Breast epithelium (tissue), 4 donors: ENCODE data around the gene CRYZL1. TPM values are rescaled to one million over a fixed set of nuclear protein-coding genes. Genes with fewer than 3 reads are reported as not detected.

Experiments
- DNase-seq, 2 donors: peaks; one replicate each; pipeline ENCODE4 v3.0.0-alpha.2; 2019; ENCODE audit warnings: low spot score in 2 of 2
- H3K27ac ChIP-seq, 2 donors: fragments of 200-600 bp; sonication (generic) in 1 of 2; one replicate each; pipeline ENCODE4 v1.5.1; 2016 to 2019; ENCODE audit warnings: mild to moderate bottlenecking in 1 of 2
- H3K27me3 ChIP-seq, 2 donors: fragments of 200-600 bp; sonication (generic) in 1 of 2; one replicate each; pipeline versions ENCODE4 v1.5.1 to v1.6.0; 2017 to 2019; ENCODE audit warnings: control low read depth in 1 of 2, mild to moderate bottlenecking in 1 of 2
- H3K36me3 ChIP-seq: fragments of 200-600 bp; one replicate; pipeline ENCODE4 v1.5.1; 2019
- H3K4me1 ChIP-seq, 2 donors: fragments of 200-600 bp; sonication (generic); one replicate each; pipeline ENCODE4 v1.5.1; 2016 to 2019; ENCODE audit warnings: control low read depth in 1 of 2
- H3K4me3 ChIP-seq, 3 donors: fragments of 200-600 bp; sonication (generic); 1 replicate in 2 of 3; 2 replicates in 1 of 3; pipeline ENCODE4 v1.5.1; 2016 to 2019; ENCODE audit warnings: mild to moderate bottlenecking in 3 of 3, moderate library complexity in 2 of 3
- H3K9me3 ChIP-seq, 2 donors: fragments of 200-600 bp; sonication (generic) in 1 of 2; one replicate each; pipeline ENCODE4 v1.5.1; 2016 to 2019; ENCODE audit warnings: control low read depth in 1 of 2
- POLR2A ChIP-seq: fragments of 450-650 bp; IDR thresholded peaks from one replicate; pipeline ENCODE4 v1.6.1; 2016; ENCODE audit warnings: antibody characterized with exemption, mild to moderate bottlenecking, moderate library complexity
- POLR2AphosphoS5 ChIP-seq, 3 donors: sonication (generic); formaldehyde crosslinking; IDR thresholded peaks; one replicate each; pipeline ENCODE4 v1.6.1; 2017; ENCODE audit warnings: antibody characterized with exemption in 3 of 3
- intact Hi-C: fragments of 100-400 bp; cut with DNase I; formaldehyde crosslinking; loops from one replicate; pipeline ENCODE4 v1.15.1; 2023; ENCODE audit warnings: low total_unique reads
- total RNA-seq, 3 donors: library from RNA; depleted of rRNA; stranded (reverse); fragments of >200 nt; gene quantifications; one replicate each; pipeline ENCODE4 v1.1.0, GENCODE V29; 2016
- TF ChIP-seq, protein P1 (sequence below), 3 donors: fragments of 450-650 bp; IDR thresholded peaks; one replicate each; pipeline ENCODE4 v1.5.1; 2016 to 2017; ENCODE audit warnings: antibody characterized with exemption in 3 of 3, mild to moderate bottlenecking in 3 of 3, moderate library complexity in 3 of 3

Gene CRYZL1
- total RNA-seq, 3 donors from 2014 or later: 24.9 to 49.4 (median 47.6) TPM

DNA sequence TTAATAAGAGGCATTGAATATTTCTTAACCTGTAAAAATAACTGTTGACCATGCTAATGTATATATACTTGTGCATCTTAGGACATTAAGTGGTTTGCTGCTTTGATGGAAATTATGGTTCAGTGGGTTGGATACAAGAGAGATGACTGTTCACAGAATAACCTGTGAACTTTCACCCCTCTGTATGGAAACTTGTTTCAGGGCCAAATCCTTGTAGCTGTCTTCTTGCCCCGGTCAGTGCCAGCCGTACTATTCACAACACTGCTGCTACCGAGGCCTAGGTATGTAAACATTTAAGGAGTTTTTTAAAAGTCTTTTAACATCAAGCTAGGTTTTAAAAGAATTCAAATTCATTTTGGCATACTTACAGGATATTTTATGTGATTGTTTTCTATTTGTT lies 69.2 kb downstream of the CRYZL1 start:
- H3K4me1 ChIP-seq: no peaks in the 10 kb centered on the region
- peaks cover 14% of the 10 kb centered on the region for H3K36me3 ChIP-seq
- H3K9me3 ChIP-seq: no peaks in the 10 kb centered on the region
- no peak overlapping the region for H3K4me3 ChIP-seq
- TF ChIP-seq, protein P1, sequence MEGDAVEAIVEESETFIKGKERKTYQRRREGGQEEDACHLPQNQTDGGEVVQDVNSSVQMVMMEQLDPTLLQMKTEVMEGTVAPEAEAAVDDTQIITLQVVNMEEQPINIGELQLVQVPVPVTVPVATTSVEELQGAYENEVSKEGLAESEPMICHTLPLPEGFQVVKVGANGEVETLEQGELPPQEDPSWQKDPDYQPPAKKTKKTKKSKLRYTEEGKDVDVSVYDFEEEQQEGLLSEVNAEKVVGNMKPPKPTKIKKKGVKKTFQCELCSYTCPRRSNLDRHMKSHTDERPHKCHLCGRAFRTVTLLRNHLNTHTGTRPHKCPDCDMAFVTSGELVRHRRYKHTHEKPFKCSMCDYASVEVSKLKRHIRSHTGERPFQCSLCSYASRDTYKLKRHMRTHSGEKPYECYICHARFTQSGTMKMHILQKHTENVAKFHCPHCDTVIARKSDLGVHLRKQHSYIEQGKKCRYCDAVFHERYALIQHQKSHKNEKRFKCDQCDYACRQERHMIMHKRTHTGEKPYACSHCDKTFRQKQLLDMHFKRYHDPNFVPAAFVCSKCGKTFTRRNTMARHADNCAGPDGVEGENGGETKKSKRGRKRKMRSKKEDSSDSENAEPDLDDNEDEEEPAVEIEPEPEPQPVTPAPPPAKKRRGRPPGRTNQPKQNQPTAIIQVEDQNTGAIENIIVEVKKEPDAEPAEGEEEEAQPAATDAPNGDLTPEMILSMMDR (IDR thresholded peaks at IDR 0.05): no peak
- TF ChIP-seq POLR2AphosphoS5 (IDR thresholded peaks at IDR 0.05): no peak
- no peak for TF ChIP-seq POLR2A
- DNase-seq: no peak
- no peaks in the 10 kb centered on the region for H3K27me3 ChIP-seq
- H3K27ac ChIP-seq: no peak overlapping the region
- intact Hi-C loops: no loop called here

DNA sequence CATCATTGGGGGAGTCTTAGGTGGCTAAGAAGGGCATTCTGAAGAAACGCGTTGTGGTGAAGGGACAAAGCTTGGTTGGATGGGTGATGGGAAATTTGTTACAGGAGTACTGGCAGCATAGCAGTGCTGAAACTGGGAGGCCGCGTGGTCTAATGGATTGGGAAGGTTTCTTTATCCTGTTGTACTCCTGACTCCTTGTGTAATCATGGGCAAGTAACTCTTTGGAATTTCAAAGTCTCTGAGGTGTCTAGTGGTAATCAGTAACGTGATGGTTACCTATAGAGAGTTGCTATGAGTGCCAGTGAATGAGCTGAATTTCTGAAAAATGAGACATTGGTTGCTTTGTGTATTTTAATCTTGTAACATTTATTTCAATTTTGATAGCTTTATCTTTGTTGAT lies 71.5 kb downstream of the CRYZL1 start:
- TF ChIP-seq POLR2A (no peak), POLR2AphosphoS5 (IDR thresholded peaks at IDR 0.05) (no peak)
- TF ChIP-seq, protein P1 (IDR thresholded peaks at IDR 0.05): no peak
- intact Hi-C loops: no loop called here
- Histone ChIP-seq H3K27me3 (no peaks in the 10 kb centered on the region), H3K4me3 (no peak overlapping the region), H3K27ac (no peak overlapping the region), H3K9me3 (no peaks in the 10 kb centered on the region), H3K36me3 (peaks cover 14% of the 10 kb centered on the region), H3K4me1 (no peaks in the 10 kb centered on the region)
- no peak for DNase-seq

DNA sequence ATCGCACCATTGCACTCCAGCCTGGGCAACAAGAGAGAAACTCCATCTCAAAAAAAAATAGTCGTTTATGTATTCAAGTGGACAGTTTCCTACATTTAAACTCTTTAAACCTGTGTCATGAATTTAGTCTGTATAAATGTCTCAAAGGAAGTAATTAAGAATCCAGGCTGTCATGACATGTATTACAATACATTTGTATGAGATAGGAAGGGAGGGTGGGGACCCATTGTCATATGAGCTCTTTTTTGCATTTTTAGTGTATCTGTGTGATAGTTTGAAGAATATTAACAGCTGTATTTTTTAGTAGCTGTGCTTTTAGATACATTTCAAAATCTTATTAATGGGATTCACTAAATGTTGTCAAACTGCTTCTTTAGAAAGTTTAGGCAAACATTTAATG lies 73.1 kb downstream of the CRYZL1 start:
- intact Hi-C loops: no loop called here
- Histone ChIP-seq H3K4me3 (no peak overlapping the region), H3K27me3 (no peaks in the 10 kb centered on the region), H3K27ac (no peak overlapping the region), H3K9me3 (no peaks in the 10 kb centered on the region), H3K4me1 (no peaks in the 10 kb centered on the region), H3K36me3 (peaks cover 14% of the 10 kb centered on the region)
- TF ChIP-seq, protein P1 (IDR thresholded peaks at IDR 0.05): no peak
- no peak for TF ChIP-seq POLR2A
- TF ChIP-seq POLR2AphosphoS5 (IDR thresholded peaks at IDR 0.05): no peak
- no peak for DNase-seq

DNA sequence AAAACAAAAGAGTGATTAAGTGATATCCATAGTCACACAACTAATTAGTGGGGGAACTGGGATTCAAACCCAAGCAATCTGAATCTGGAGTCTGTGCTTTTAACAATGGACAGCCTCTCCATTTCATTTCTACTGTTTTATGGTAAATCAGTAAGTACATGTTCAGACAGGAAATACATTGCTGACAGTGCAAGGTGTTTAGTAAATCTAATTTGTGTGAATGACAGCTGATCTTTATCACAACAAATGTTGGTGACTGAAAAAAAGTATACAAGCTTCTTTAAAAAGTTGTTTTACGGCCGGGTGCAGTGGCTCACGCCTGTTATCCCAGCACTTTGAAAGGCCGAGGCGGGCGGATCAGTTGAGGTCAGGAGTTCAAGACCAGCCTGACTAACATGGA lies 73.6 kb downstream of the CRYZL1 start:
- Histone ChIP-seq H3K4me3 (no peak overlapping the region), H3K27ac (no peak overlapping the region), H3K36me3 (peaks cover 14% of the 10 kb centered on the region), H3K9me3 (no peaks in the 10 kb centered on the region), H3K4me1 (no peaks in the 10 kb centered on the region), H3K27me3 (no peaks in the 10 kb centered on the region)
- intact Hi-C loops: no loop called here
- no peak for DNase-seq
- TF ChIP-seq POLR2A: no peak
- TF ChIP-seq, protein P1 (IDR thresholded peaks at IDR 0.05): no peak
- TF ChIP-seq POLR2AphosphoS5 (IDR thresholded peaks at IDR 0.05): no peak

DNA sequence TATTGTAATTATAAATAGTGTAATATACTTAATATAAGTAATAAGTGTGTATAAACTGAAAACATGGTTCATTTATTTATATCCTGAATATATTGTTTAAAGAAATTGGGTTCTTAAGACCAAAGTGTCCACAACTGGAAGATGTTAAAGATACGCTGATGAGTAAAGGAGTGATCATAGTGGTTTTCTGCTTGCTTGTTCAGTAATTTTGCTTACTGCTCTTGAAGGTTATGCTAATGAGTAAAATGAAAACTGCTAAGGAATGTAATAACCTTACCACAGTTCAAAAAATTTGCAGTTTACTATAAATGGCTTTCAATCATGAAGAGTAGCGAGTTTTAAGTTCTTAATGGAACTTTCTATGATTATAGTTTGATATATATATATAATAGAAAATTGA lies 75.0 kb downstream of the CRYZL1 start:
- H3K4me1 ChIP-seq: no peaks in the 10 kb centered on the region
- H3K36me3 ChIP-seq: peaks cover 12% of the 10 kb centered on the region
- no peak overlapping the region for H3K27ac ChIP-seq
- no peak for DNase-seq
- H3K27me3 ChIP-seq: no peaks in the 10 kb centered on the region
- H3K9me3 ChIP-seq: no peaks in the 10 kb centered on the region
- TF ChIP-seq POLR2AphosphoS5 (IDR thresholded peaks at IDR 0.05) (no peak), POLR2A (no peak)
- TF ChIP-seq, protein P1 (IDR thresholded peaks at IDR 0.05): no peak
- H3K4me3 ChIP-seq: no peak overlapping the region
- intact Hi-C loops: no loop called here
